PC-3 (cell line): ENCODE data around the gene RAB6A.

Source experiments
- EZH2 ChIP-seq: fragments of 300-600 bp; sonication (generic); IDR thresholded peaks from one replicate; pipeline ENCODE4 v1.6.1; 2017; ENCODE audit warnings: antibody characterized with exemption, mild to moderate bottlenecking, low read length; ENCODE audit not compliant: unreplicated experiment
- EZH2phosphoT487 ChIP-seq: fragments of 300-600 bp; sonication (generic); IDR thresholded peaks from 2 replicates; pipeline ENCODE4 v1.6.1; 2018; ENCODE audit warnings: mild to moderate bottlenecking, antibody characterized with exemption, low read length, borderline replicate concordance
- TF ChIP-seq, protein P1 (sequence below): fragments of 300-600 bp; sonication (generic); conservative IDR thresholded peaks from 2 replicates; pipeline ENCODE4 v1.5.1; 2017; ENCODE audit warnings: antibody characterized with exemption, low read depth, mild to moderate bottlenecking, low read length

DNA sequence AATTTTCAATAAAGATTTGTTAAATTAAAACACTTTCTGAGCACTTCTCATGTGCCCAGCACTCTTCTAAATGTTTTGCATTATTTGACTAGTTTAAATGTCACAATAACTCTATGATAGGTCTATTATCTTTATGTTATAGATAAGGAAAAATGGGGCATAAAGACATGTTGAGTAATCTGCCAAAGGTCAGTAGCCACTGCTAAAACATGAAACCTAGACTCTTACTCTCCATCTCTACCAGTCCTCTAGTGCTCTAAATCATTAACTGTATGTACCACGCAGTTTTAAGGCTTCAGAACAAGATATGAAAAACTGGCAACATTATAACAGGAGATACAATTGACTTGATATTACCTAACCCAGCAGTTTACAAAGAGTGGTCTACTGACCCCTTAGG is 6.9 kb downstream of the RAB6A start:
- TF ChIP-seq, protein P1, sequence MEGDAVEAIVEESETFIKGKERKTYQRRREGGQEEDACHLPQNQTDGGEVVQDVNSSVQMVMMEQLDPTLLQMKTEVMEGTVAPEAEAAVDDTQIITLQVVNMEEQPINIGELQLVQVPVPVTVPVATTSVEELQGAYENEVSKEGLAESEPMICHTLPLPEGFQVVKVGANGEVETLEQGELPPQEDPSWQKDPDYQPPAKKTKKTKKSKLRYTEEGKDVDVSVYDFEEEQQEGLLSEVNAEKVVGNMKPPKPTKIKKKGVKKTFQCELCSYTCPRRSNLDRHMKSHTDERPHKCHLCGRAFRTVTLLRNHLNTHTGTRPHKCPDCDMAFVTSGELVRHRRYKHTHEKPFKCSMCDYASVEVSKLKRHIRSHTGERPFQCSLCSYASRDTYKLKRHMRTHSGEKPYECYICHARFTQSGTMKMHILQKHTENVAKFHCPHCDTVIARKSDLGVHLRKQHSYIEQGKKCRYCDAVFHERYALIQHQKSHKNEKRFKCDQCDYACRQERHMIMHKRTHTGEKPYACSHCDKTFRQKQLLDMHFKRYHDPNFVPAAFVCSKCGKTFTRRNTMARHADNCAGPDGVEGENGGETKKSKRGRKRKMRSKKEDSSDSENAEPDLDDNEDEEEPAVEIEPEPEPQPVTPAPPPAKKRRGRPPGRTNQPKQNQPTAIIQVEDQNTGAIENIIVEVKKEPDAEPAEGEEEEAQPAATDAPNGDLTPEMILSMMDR: no peak
- TF ChIP-seq EZH2: no peak
- no peak for TF ChIP-seq EZH2phosphoT487
